ENCODE data around the gene CXCL12.

- TF ChIP-seq TCF7L2 (IDR thresholded peaks at IDR 0.05; ENCODE audit: low read depth, low read length) = no peak
- no peak for TF ChIP-seq CTCF (IDR thresholded peaks at IDR 0.05)
- TF ChIP-seq POLR2AphosphoS5 (IDR thresholded peaks at IDR 0.05; ENCODE audit: low read depth, low read length) = no peak
- no peak for TF ChIP-seq REST (IDR thresholded peaks at IDR 0.05; ENCODE audit: insufficient read depth in 1 of 2, low read depth in 2 of 2, low read length in 1 of 2)
- TF ChIP-seq SIN3A (IDR thresholded peaks at IDR 0.05; ENCODE audit: borderline replicate concordance, insufficient read depth, low read depth, low read length) = no peak
These were observed 36.4 kb downstream of the CXCL12 start for GRCh38 chr10:44348496-44348895.
